Measurements from ENCODE around the gene ACACB. TPM values are rescaled to one million over a fixed set of nuclear protein-coding genes. Genes with fewer than 3 reads are reported as not detected.
"Not testable (repeated sequence)": the region's sequence is repeated elsewhere in the genome, so short reads cannot be mapped to it uniquely, and the experiment has no call there.

The ACACB gene
- total RNA-seq, 1 donor from 2014 or later = 6.3 TPM

- peaks cover 3% of the 10 kb centered on the region for H3K9me3 Mint-ChIP-seq
- TF ChIP-seq, protein P1, sequence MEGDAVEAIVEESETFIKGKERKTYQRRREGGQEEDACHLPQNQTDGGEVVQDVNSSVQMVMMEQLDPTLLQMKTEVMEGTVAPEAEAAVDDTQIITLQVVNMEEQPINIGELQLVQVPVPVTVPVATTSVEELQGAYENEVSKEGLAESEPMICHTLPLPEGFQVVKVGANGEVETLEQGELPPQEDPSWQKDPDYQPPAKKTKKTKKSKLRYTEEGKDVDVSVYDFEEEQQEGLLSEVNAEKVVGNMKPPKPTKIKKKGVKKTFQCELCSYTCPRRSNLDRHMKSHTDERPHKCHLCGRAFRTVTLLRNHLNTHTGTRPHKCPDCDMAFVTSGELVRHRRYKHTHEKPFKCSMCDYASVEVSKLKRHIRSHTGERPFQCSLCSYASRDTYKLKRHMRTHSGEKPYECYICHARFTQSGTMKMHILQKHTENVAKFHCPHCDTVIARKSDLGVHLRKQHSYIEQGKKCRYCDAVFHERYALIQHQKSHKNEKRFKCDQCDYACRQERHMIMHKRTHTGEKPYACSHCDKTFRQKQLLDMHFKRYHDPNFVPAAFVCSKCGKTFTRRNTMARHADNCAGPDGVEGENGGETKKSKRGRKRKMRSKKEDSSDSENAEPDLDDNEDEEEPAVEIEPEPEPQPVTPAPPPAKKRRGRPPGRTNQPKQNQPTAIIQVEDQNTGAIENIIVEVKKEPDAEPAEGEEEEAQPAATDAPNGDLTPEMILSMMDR (IDR thresholded peaks at IDR 0.05) = no peak
- H3K27me3 Mint-ChIP-seq = peaks cover 12% of the 10 kb centered on the region
- ATAC-seq (ENCODE audit: low read depth) (no peak), DNase-seq (no peak)
- POLR2A ChIA-PET = no interaction called here
- no peaks in the 10 kb centered on the region for H3K4me1 Mint-ChIP-seq
- H3K36me3 Mint-ChIP-seq (ENCODE audit: low read depth) = peaks cover 6% of the 10 kb centered on the region
- intact Hi-C loops (cut with micrococcal nuclease) = no loop called here
- CTCF ChIA-PET = no interaction called here
- no peak overlapping the region for H3K27ac Mint-ChIP-seq
- H3K4me3 Mint-ChIP-seq = no peak overlapping the region
Observed at GRCh38 chr12:109139791-109140190, 23.4 kb downstream of the ACACB start.

GRCh38 chr12:109140560-109140959 lies 24.2 kb downstream of the ACACB start:
- H3K36me3 Mint-ChIP-seq (ENCODE audit: low read depth) = peaks cover 6% of the 10 kb centered on the region
- TF ChIP-seq, protein P1 (IDR thresholded peaks at IDR 0.05) = no peak
- DNase-seq (no peak), ATAC-seq (ENCODE audit: low read depth) (no peak)
- no peak overlapping the region for H3K4me3 Mint-ChIP-seq
- H3K4me1 Mint-ChIP-seq = no peaks in the 10 kb centered on the region
- H3K27me3 Mint-ChIP-seq = peaks cover 12% of the 10 kb centered on the region
- CTCF ChIA-PET = no interaction called here
- intact Hi-C loops (cut with micrococcal nuclease) = no loop called here
- peaks cover 3% of the 10 kb centered on the region for H3K9me3 Mint-ChIP-seq
- POLR2A ChIA-PET = no interaction called here
- no peak overlapping the region for H3K27ac Mint-ChIP-seq

DNA sequence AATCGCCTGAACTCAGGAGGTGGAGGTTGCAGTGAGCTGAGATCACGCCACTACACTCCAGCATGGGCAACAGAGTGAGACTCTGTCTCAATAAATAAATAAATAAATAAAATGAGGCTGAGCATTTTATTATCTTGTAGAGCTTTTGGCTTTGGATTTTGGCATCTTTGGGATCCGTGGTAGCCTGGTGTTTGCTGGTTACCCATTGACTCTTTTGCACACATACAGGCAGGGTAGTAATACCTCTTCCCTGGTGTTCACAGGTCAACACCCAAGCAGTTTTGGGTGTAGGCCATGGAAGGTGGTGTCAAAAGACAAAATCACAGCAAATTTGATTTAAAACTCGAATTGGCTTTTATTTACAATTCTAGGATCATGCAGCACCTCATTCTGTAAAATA lies 27.8 kb downstream of the ACACB start:
- Mint-ChIP-seq H3K9me3 (no peaks in the 10 kb centered on the region), H3K27ac (no peak overlapping the region), H3K4me1 (no peaks in the 10 kb centered on the region), H3K36me3 (ENCODE audit: low read depth) (peaks cover 2% of the 10 kb centered on the region), H3K27me3 (peaks cover 7% of the 10 kb centered on the region), H3K4me3 (no peak overlapping the region)
- DNase-seq = no peak
- CTCF ChIA-PET = interaction anchor here (0.6 kb wide), 1 partner anchor 633 kb away, joined by 3 read pairs; no protein-coding TSS in a partner anchor
- intact Hi-C loops (cut with micrococcal nuclease) = no loop called here
- TF ChIP-seq, protein P1 (IDR thresholded peaks at IDR 0.05) = no peak
- no peak for ATAC-seq (ENCODE audit: low read depth)
- POLR2A ChIA-PET = no interaction called here

GRCh38 chr12:109147126-109147525 lies 30.7 kb downstream of the ACACB start:
- H3K27ac Mint-ChIP-seq; intact Hi-C loops (cut with micrococcal nuclease); H3K36me3 Mint-ChIP-seq (ENCODE audit: low read depth); POLR2A ChIA-PET; H3K9me3 Mint-ChIP-seq; H3K4me3 Mint-ChIP-seq; H3K4me1 Mint-ChIP-seq; CTCF ChIA-PET; DNase-seq; ATAC-seq (ENCODE audit: low read depth): not testable (repeated sequence)
- peaks cover 18% of the 10 kb centered on the region for H3K27me3 Mint-ChIP-seq

DNA sequence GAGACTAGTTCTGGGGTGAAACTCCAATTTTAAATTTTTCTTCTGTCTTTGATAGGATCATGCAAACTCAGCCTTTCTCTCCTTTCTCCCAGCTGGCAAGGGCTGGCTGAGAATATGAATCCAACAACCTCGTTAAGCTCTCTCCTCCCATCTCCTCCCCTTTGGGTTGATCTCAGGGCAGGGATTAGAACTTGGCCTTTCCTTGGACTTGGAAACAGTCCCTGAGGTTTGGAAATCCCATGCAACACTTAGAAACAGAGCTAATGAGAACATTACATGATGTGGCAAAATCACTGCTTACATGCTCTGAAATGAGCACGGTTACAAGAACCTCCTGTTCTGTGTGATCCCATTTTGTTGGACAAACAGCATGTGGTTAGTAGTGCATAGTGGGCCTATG lies 31.6 kb downstream of the ACACB start:
- CTCF ChIA-PET = no interaction called here
- no peaks in the 10 kb centered on the region for H3K9me3 Mint-ChIP-seq
- H3K27ac Mint-ChIP-seq = no peak overlapping the region
- DNase-seq = no peak
- TF ChIP-seq, protein P1 (IDR thresholded peaks at IDR 0.05) = no peak
- peaks cover 17% of the 10 kb centered on the region for H3K27me3 Mint-ChIP-seq
- ATAC-seq (ENCODE audit: low read depth) = no peak
- H3K4me3 Mint-ChIP-seq = no peak overlapping the region
- no peaks in the 10 kb centered on the region for H3K36me3 Mint-ChIP-seq (ENCODE audit: low read depth)
- POLR2A ChIA-PET = no interaction called here
- H3K4me1 Mint-ChIP-seq = no peaks in the 10 kb centered on the region
- intact Hi-C loops (cut with micrococcal nuclease) = no loop called here

GRCh38 chr12:109150124-109150640 lies 33.8 kb downstream of the ACACB start:
- Mint-ChIP-seq H3K4me1 (peaks cover 11% of the 10 kb centered on the region), H3K9me3 (no peaks in the 10 kb centered on the region), H3K4me3 (no peak overlapping the region), H3K36me3 (ENCODE audit: low read depth) (no peaks in the 10 kb centered on the region), H3K27me3 (peaks cover 17% of the 10 kb centered on the region), H3K27ac (no peak overlapping the region)
- TF ChIP-seq, protein P1 (IDR thresholded peaks at IDR 0.05) = no peak
- ChIA-PET CTCF (no interaction called here), POLR2A (interaction anchor here (0.6 kb wide), 1 partner anchor 30 kb away, joined by 4 read pairs; no protein-coding TSS in a partner anchor)
- DNase-seq = no peak
- no peak for ATAC-seq (ENCODE audit: low read depth)
- intact Hi-C loops (cut with micrococcal nuclease) = loop anchor here (5.0 to 10.0 kb wide), 2 partner anchors 565 to 588 kb away; partner anchors contain the start of genes FAM222A, ISCU and SART3
